Measurements from ENCODE around the gene HELQ. TPM values are rescaled to one million over a fixed set of nuclear protein-coding genes. Genes with fewer than 3 reads are reported as not detected.

Gene HELQ
- total RNA-seq, 1 donor = 16.8 TPM

- no peak overlapping the region for H3K4me3 ChIP-seq (ENCODE audit: low read depth, low read length)
- peak; percentile 41 for DNase-seq (ENCODE audit: low read depth)
- TF ChIP-seq, protein P1, sequence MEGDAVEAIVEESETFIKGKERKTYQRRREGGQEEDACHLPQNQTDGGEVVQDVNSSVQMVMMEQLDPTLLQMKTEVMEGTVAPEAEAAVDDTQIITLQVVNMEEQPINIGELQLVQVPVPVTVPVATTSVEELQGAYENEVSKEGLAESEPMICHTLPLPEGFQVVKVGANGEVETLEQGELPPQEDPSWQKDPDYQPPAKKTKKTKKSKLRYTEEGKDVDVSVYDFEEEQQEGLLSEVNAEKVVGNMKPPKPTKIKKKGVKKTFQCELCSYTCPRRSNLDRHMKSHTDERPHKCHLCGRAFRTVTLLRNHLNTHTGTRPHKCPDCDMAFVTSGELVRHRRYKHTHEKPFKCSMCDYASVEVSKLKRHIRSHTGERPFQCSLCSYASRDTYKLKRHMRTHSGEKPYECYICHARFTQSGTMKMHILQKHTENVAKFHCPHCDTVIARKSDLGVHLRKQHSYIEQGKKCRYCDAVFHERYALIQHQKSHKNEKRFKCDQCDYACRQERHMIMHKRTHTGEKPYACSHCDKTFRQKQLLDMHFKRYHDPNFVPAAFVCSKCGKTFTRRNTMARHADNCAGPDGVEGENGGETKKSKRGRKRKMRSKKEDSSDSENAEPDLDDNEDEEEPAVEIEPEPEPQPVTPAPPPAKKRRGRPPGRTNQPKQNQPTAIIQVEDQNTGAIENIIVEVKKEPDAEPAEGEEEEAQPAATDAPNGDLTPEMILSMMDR (IDR thresholded peaks at IDR 0.05; ENCODE audit: insufficient read depth, low read depth, low read length) = peak; percentile 87
Observed at GRCh38 chr4:83490876-83491450, 35.3 kb upstream of the HELQ start.

GRCh38 chr4:83489711-83490326, 34.2 kb upstream of the HELQ start:
- DNase-seq (ENCODE audit: low read depth) = no peak
- TF ChIP-seq, protein P1 (IDR thresholded peaks at IDR 0.05; ENCODE audit: insufficient read depth, low read depth, low read length) = no peak
- no peak overlapping the region for H3K4me3 ChIP-seq (ENCODE audit: low read depth, low read length)

DNA sequence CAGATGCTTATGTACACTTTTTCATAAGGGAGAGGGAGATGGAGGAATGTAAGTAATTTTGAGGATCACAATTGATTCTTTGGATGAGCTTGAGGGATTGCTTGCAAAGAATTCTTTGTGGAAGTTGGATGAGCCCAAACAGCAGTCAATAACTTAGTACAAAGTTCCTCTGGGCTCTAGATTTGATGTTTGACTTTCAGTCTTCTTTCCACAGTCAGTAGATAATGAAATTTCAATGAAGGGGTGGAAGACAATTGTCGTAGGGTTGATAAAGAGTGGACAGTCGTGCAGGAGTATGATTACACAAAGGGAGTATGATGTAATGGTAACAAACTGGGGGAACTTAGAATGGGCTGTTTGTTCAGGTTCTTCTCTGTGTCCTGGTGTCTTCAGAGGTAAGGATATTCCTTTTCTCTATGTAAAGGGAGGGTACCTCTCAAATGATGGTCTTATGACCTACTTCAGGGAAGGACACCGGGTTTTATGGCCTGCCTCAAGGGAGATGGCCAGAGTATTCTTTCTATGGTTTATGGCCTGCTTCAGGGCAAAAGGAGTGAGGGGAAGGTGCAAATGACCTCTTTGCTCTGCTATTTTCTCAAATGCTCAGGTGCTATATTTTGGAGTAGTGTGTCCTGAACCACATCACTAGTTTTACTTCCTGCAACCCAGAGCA, 31.0 kb upstream of the HELQ start:
- TF ChIP-seq, protein P1 (IDR thresholded peaks at IDR 0.05; ENCODE audit: insufficient read depth, low read depth, low read length) = no peak
- no peak overlapping the region for H3K4me3 ChIP-seq (ENCODE audit: low read depth, low read length)
- no peak for DNase-seq (ENCODE audit: low read depth)

GRCh38 chr4:83484500-83485461, 29.2 kb upstream of the HELQ start, which contains the start of gene ABRAXAS1:
ABRAXAS1 (minus strand) TSS chr4:83485100; CDS start chr4:83485072, 28 bp downstream.
- DNase-seq (ENCODE audit: low read depth) = peak; percentile 92
- TF ChIP-seq, protein P1 (IDR thresholded peaks at IDR 0.05; ENCODE audit: insufficient read depth, low read depth, low read length) = no peak
- H3K4me3 ChIP-seq (ENCODE audit: low read depth, low read length) = peak within 1 kb of the TSS; percentile 78

GRCh38 chr4:83473966-83474365, 18.3 kb upstream of the HELQ start:
- H3K4me3 ChIP-seq (ENCODE audit: low read depth, low read length) = no peak overlapping the region
- no peak for DNase-seq (ENCODE audit: low read depth)
- TF ChIP-seq, protein P1 (IDR thresholded peaks at IDR 0.05; ENCODE audit: insufficient read depth, low read depth, low read length) = no peak

DNA sequence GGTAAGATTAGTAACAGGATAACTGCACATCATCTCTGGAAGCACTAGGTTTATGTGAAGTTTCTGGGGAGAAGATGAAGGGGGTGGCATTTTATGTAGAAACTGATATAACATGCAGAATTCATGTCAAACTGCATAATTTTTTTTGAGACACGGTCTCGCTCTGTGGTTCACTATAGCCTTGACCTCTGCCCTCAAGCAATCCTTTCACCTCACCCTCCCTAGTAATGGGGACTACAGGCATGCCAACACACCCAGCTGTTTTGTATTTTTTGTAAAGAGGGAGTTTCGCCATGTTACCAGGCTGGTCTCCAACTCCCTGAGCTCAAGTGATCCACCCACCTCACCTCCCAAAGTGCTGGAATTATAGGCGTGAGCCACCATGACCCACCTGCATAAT, 17.8 kb upstream of the HELQ start:
- TF ChIP-seq, protein P1 (IDR thresholded peaks at IDR 0.05; ENCODE audit: insufficient read depth, low read depth, low read length) = no peak
- DNase-seq (ENCODE audit: low read depth) = no peak
- H3K4me3 ChIP-seq (ENCODE audit: low read depth, low read length) = no peak overlapping the region
